Gastrocnemius medialis (tissue), 4 donors: Measurements from ENCODE around the gene EFNA5. TPM values are rescaled to one million over a fixed set of nuclear protein-coding genes. Genes with fewer than 3 reads are reported as not detected.
A peak's percentile ranks its signal among the peaks of the same experiment; 100 is the strongest.

ENCODE experiments used
- ATAC-seq, 2 donors: fragments of 150-250 bp; one replicate each; pipeline ENCODE4 v1.9.1; 2016
- DNase-seq, 2 donors: peaks; one replicate each; pipeline ENCODE4 v3.0.0-alpha.2; 2019
- H3K27ac ChIP-seq, 4 donors: fragments of 200-600 bp; sonication (generic); 1 replicate in 1 of 4; 2 replicates in 3 of 4; pipeline ENCODE4 v1.5.1; 2016 to 2018; ENCODE audit warnings: mild to moderate bottlenecking in 2 of 4, moderate library complexity in 1 of 4
- H3K27me3 ChIP-seq, 3 donors: fragments of 200-600 bp; sonication (generic) in 2 of 3; 1 replicate in 1 of 3; 2 replicates in 2 of 3; pipeline versions ENCODE4 v1.5.1 to v1.6.0; 2016 to 2019; ENCODE audit warnings: mild to moderate bottlenecking in 1 of 3, moderate library complexity in 1 of 3
- H3K36me3 ChIP-seq, 2 donors: fragments of 200-600 bp; sonication (generic) in 1 of 2; one replicate each; pipeline ENCODE4 v1.5.1; 2017 to 2018
- H3K4me1 ChIP-seq, 2 donors: fragments of 200-600 bp; sonication (generic) in 1 of 2; one replicate each; pipeline ENCODE4 v1.5.1; 2016 to 2017; ENCODE audit warnings: mild to moderate bottlenecking in 2 of 2
- H3K4me3 ChIP-seq, 4 donors: fragments of 200-600 bp; sonication (generic) in 3 of 4; 1 replicate in 1 of 4; 2 replicates in 3 of 4; pipeline ENCODE4 v1.5.1; 2016 to 2019; ENCODE audit warnings: mild to moderate bottlenecking in 2 of 4
- H3K9me3 ChIP-seq, 3 donors: fragments of 200-600 bp; sonication (generic) in 2 of 3; 1 replicate in 1 of 3; 2 replicates in 2 of 3; pipeline ENCODE4 v1.5.1; 2016 to 2019
- CTCF ChIP-seq, 5 experiments: fragments of 450-650 bp in 3 of 5; fragments of 200-600 bp in 2 of 5; sonication (generic) in 2 of 5; IDR thresholded peaks in 4 of 5; conservative IDR thresholded peaks in 1 of 5; 1 replicate in 4 of 5; 2 replicates in 1 of 5; pipeline ENCODE4 v1.5.1; 2016 to 2019; ENCODE audit warnings: antibody characterized with exemption in 5 of 5, mild to moderate bottlenecking in 3 of 5, moderate library complexity in 3 of 5
- POLR2A ChIP-seq, 2 donors: fragments of 450-650 bp; IDR thresholded peaks; one replicate each; pipeline ENCODE4 v1.6.1; 2017; ENCODE audit warnings: antibody characterized with exemption in 2 of 2, mild to moderate bottlenecking in 2 of 2, moderate library complexity in 2 of 2
- in situ Hi-C, 4 donors: fragments of 200-750 bp; cut with MboI; loops; one replicate each; pipeline versions ENCODE4 v1.15.0 to v1.8.0; 2017; ENCODE audit warnings: low sequenced_read_pairs in 4 of 4
- intact Hi-C: fragments of 100-400 bp; cut with DNase I; formaldehyde crosslinking; loops from one replicate; pipeline ENCODE4 v1.15.1; 2023; ENCODE audit warnings: low total_unique reads
- total RNA-seq, 4 donors: library from RNA; depleted of rRNA; stranded (reverse); fragments of >200 nt; gene quantifications; one replicate each; pipeline versions ENCODE4 v1.1.0 to v1.2.3, GENCODE V29; 2016

EFNA5 gene
- total RNA-seq, 4 donors from 2014 or later, result 0.15 to 0.62 (median 0.20) TPM; not detected in 1

- Histone ChIP-seq H3K27ac (peak overlapping the region in 2 of 4 donors; percentile 45 to 58), H3K9me3 (no peaks in the 10 kb centered on the region), H3K36me3 (no peaks in the 10 kb centered on the region), H3K27me3 (peaks cover 4 to 11% (median 5%) of the 10 kb centered on the region in 3 donors), H3K4me3 (peak overlapping the region; percentile 57 to 74 (median 67)), H3K4me1 (peaks cover 10 to 27% of the 10 kb centered on the region in 2 donors)
- DNase-seq (peak in 1 of 2 donors; percentile 36), ATAC-seq (peak; percentile 38 to 45)
- intact Hi-C loops (loop anchor here (5.0 to 10.0 kb wide), 3 partner anchors 130 to 1398 kb away; no protein-coding TSS in a partner anchor), in situ Hi-C loops (no loop called here)
- TF ChIP-seq CTCF (IDR thresholded peaks at IDR 0.05 in 4 of 5, conservative IDR thresholded peaks at IDR 0.05 in 1 of 5), result no peak
- no peak for TF ChIP-seq POLR2A (IDR thresholded peaks at IDR 0.05)
Observed at GRCh38 chr5:107672211-107673038, 1.7 kb upstream of the EFNA5 start.

GRCh38 chr5:107671742-107672210, 1.0 kb upstream of the EFNA5 start:
- in situ Hi-C loops (no loop called here), intact Hi-C loops (loop anchor here (5.0 to 10.0 kb wide), 3 partner anchors 129 to 1397 kb away; no protein-coding TSS in a partner anchor)
- H3K9me3 ChIP-seq, result no peaks in the 10 kb centered on the region
- no peaks in the 10 kb centered on the region for H3K36me3 ChIP-seq
- H3K4me1 ChIP-seq, result peaks cover 10 to 27% of the 10 kb centered on the region in 2 donors
- TF ChIP-seq CTCF (IDR thresholded peaks at IDR 0.05 in 4 of 5, conservative IDR thresholded peaks at IDR 0.05 in 1 of 5) (no peak), POLR2A (IDR thresholded peaks at IDR 0.05) (no peak)
- ATAC-seq, result no peak
- H3K27me3 ChIP-seq, result peaks cover 4 to 11% (median 5%) of the 10 kb centered on the region in 3 donors
- no peak for DNase-seq
- peak overlapping the region in 2 of 4 donors; percentile 44 to 58 for H3K27ac ChIP-seq
- peak overlapping the region; percentile 57 to 74 (median 67) for H3K4me3 ChIP-seq

GRCh38 chr5:107670087-107670931, 428 bp downstream of the EFNA5 start:
- DNase-seq, result no peak
- TF ChIP-seq CTCF (IDR thresholded peaks at IDR 0.05 in 4 of 5, conservative IDR thresholded peaks at IDR 0.05 in 1 of 5), result no peak
- no peak for TF ChIP-seq POLR2A (IDR thresholded peaks at IDR 0.05)
- H3K27ac ChIP-seq, result peak overlapping the region in 1 of 4 donors; percentile 37
- H3K36me3 ChIP-seq, result no peaks in the 10 kb centered on the region
- no peaks in the 10 kb centered on the region for H3K9me3 ChIP-seq
- intact Hi-C loops, result loop anchor here (5.0 to 10.0 kb wide), 3 partner anchors 128 to 1396 kb away; no protein-coding TSS in a partner anchor
- peaks cover 10 to 27% of the 10 kb centered on the region in 2 donors for H3K4me1 ChIP-seq
- ATAC-seq, result no peak
- peaks cover 4 to 11% (median 5%) of the 10 kb centered on the region in 3 donors for H3K27me3 ChIP-seq
- in situ Hi-C loops, result no loop called here
- peak overlapping the region; percentile 57 to 74 (median 67) for H3K4me3 ChIP-seq
